NCI-H128 (cell line): ENCODE data around the gene SAT2.

ENCODE experiments used
- DNase-seq: peaks from one replicate; lab custom pipeline; 2025; ENCODE audit not compliant: unreplicated experiment; lab: John Stamatoyannopoulos, UW

Gene SAT2

GRCh38 chr17:7592422-7593021 lies 35.1 kb downstream of the SAT2 start:
- DNase-seq: no peak

DNA sequence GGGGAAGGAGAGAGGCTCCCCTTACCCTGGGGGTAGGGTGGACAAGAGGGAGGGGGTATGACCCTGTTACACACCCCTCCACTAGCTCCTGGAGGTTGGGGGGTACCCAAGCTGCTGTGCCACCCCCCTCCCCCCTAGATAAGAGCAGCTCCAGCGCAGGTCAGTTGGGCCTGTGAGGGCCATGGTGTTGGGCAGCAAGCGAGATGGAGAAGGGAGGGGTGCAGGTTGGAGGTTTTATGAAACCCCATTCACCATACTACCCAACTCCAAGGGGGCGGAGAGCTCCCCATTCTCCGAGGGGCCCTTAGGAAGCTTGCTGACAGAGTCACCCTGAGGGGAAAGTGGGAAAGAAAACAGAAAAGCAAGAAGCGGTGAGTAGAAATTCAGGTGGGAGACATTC lies 36.0 kb downstream of the SAT2 start:
- no peak for DNase-seq

- no peak for DNase-seq
Measured at GRCh38 chr17:7590743-7591142, 36.9 kb downstream of the SAT2 start.

GRCh38 chr17:7589891-7590691 lies 37.5 kb downstream of the SAT2 start, which contains the start of gene SOX15:
Gene SOX15, minus strand, starts transcription at chr17:7590094. Its CDS starts 418 bp downstream, at chr17:7589676.
- DNase-seq: no peak

- DNase-seq: no peak
Measured at GRCh38 chr17:7589204-7589868, 38.3 kb downstream of the SAT2 start.

- DNase-seq: no peak
Measured at GRCh38 chr17:7588553-7589203, 38.9 kb downstream of the SAT2 start.

GRCh38 chr17:7587420-7588151 lies 40.0 kb downstream of the SAT2 start:
- no peak for DNase-seq

GRCh38 chr17:7586673-7587419 lies 40.8 kb downstream of the SAT2 start:
- DNase-seq: no peak

- peak; percentile 94 for DNase-seq
Measured at GRCh38 chr17:7583253-7584109, 44.1 kb downstream of the SAT2 start, which contains the start of gene MPDU1. Gene MPDU1, plus strand, starts transcription at chr17:7583852. Its CDS starts 11 bp downstream, at chr17:7583863.

GRCh38 chr17:7582396-7583252 lies 45.0 kb downstream of the SAT2 start:
- DNase-seq: no peak

- DNase-seq: no peak
Measured at GRCh38 chr17:7580604-7581575, 46.7 kb downstream of the SAT2 start.

DNA sequence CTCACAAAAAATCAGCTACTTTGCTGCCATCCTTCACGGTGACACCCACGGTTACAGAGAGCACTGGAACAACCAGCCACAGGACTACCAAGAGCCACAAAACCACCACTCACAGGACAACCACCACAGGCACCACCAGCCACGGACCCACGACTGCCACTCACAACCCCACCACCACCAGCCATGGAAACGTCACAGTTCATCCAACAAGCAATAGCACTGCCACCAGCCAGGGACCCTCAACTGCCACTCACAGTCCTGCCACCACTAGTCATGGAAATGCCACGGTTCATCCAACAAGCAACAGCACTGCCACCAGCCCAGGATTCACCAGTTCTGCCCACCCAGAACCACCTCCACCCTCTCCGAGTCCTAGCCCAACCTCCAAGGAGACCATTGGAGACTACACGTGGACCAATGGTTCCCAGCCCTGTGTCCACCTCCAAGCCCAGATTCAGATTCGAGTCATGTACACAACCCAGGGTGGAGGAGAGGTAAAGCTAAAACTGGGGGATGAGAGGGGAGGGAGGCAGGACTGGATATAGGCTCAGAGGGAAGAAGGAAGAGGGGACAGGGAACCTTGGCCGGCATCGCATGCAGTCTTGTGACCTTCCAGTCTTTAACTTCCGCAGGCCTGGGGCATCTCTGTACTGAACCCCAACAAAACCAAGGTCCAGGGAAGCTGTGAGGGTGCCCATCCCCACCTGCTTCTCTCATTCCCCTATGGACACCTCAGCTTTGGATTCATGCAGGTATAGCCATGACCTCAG lies 47.6 kb downstream of the SAT2 start:
- no peak for DNase-seq

DNA sequence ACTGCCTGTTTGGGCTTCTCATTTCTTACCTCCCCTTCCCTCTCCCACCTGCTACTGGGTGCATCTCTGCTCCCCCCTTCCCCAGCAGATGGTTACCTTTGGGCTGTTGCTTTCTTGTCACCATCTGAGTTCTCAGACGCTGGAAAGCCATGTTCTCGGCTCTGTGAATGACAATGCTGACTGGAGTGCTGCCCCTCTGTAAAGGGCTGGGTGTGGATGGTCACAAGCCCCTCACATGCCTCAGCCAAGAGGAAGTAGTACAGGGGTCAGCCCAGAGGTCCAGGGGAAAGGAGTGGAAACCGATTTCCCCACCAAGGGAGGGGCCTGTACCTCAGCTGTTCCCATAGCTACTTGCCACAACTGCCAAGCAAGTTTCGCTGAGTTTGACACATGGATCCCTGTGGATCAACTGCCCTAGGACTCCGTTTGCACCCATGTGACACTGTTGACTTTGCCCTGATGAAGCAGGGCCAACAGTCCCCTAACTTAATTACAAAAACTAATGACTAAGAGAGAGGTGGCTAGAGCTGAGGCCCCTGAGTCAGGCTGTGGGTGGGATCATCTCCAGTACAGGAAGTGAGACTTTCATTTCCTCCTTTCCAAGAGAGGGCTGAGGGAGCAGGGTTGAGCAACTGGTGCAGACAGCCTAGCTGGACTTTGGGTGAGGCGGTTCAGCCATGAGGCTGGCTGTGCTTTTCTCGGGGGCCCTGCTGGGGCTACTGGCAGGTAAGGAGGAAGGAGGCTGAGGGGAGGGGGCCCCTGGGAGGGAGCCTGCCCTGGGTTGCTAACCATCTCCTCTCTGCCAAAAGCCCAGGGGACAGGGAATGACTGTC lies 48.4 kb downstream of the SAT2 start, which contains the start of gene CD68:
TSS of gene CD68 (plus strand) at position 638 of the 833 bp plus-strand sequence. CDS start at position 678, 40 bp downstream.
- DNase-seq: no peak

- DNase-seq: no peak
Measured at GRCh38 chr17:7577327-7578199, 50.1 kb downstream of the SAT2 start.
